Neural cell (in vitro differentiated cells): ENCODE measurements around the gene ANKRD2. TPM values are rescaled to one million over a fixed set of nuclear protein-coding genes. Genes with fewer than 3 reads are reported as not detected.

Experiments used
- H2AFZ ChIP-seq: fragments of 200-600, 300-800 bp; sonication (generic), shearing (Covaris generic); 2 replicates; pipeline ENCODE4 v1.6.0; 2014; ENCODE audit warnings: low read depth, mild to moderate bottlenecking, antibody characterized with exemption, low read length, moderate library complexity
- H3F3A ChIP-seq: fragments of 200-600 bp; shearing (Covaris generic); 2 replicates; pipeline ENCODE4 v1.6.1; 2016; ENCODE audit warnings: mild to moderate bottlenecking, moderate library complexity, mixed read lengths, antibody characterized with exemption, low read length; ENCODE audit not compliant: insufficient read depth, poor library complexity, severe bottlenecking
- H3K27ac ChIP-seq: fragments of 200-600, 300-800 bp; sonication (generic), shearing (Covaris generic); 2 replicates; pipeline ENCODE4 v1.5.1; 2014; ENCODE audit warnings: mild to moderate bottlenecking, low read length, moderate library complexity
- H3K27me3 ChIP-seq: fragments of 300-800, 200-600 bp; sonication (generic), shearing (Covaris generic); 2 replicates; pipeline ENCODE4 v1.6.0; 2014; ENCODE audit warnings: mild to moderate bottlenecking, low read depth, low read length, moderate library complexity; ENCODE audit not compliant: insufficient read depth
- H3K36me3 ChIP-seq: fragments of 300-800, 200-600 bp; sonication (generic), shearing (Covaris generic); 2 replicates; pipeline ENCODE4 v1.5.1; 2014; ENCODE audit warnings: mild to moderate bottlenecking, antibody characterized with exemption, low read length, moderate library complexity; ENCODE audit not compliant: insufficient read depth
- H3K4me2 ChIP-seq: fragments of 300-800, 200-600 bp; sonication (generic), shearing (Covaris generic); 2 replicates; pipeline ENCODE4 v1.6.0; 2014; ENCODE audit warnings: mild to moderate bottlenecking, low read length
- H3K4me3 ChIP-seq: fragments of 300-800, 200-600 bp; sonication (generic), shearing (Covaris generic); 2 replicates; pipeline ENCODE4 v1.5.1; 2014; ENCODE audit warnings: mild to moderate bottlenecking, low read length, moderate library complexity
- H3K79me2 ChIP-seq: fragments of 200-600 bp; shearing (Covaris generic); replicated peaks from 2 replicates; pipeline ENCODE4 v1.6.0; 2014; ENCODE audit warnings: mild to moderate bottlenecking, low read length, moderate library complexity; ENCODE audit not compliant: insufficient read depth
- H3K9ac ChIP-seq: fragments of 300-800, 200-600 bp; sonication (generic), shearing (Covaris generic); 2 replicates; pipeline ENCODE4 v1.6.1; 2016; ENCODE audit warnings: mild to moderate bottlenecking, low read length, mixed read lengths
- H3K9me2 ChIP-seq: fragments of 200-600 bp; shearing (Covaris generic); 2 replicates; pipeline ENCODE4 v1.6.1; 2016; ENCODE audit warnings: mild to moderate bottlenecking, low read length, mixed read lengths; ENCODE audit not compliant: insufficient read depth
- H3K9me3 ChIP-seq: fragments of 200-600, 300-800 bp; sonication (generic), shearing (Covaris generic); 2 replicates; pipeline ENCODE4 v1.6.1; 2016; ENCODE audit warnings: mild to moderate bottlenecking, mixed run types, low read length, moderate library complexity, mixed read lengths
- H4K20me1 ChIP-seq: fragments of 200-600 bp; shearing (Covaris generic); 2 replicates; pipeline ENCODE4 v1.6.1; 2016; ENCODE audit warnings: mild to moderate bottlenecking, mixed run types; ENCODE audit not compliant: insufficient read depth
- CTCF ChIP-seq: fragments of 450-650 bp; IDR thresholded peaks from 2 replicates; pipeline ENCODE4 v1.5.1; 2014; ENCODE audit warnings: antibody characterized with exemption, mild to moderate bottlenecking, moderate library complexity; ENCODE audit not compliant: poor library complexity, severe bottlenecking
- EP300 ChIP-seq: fragments of 450-650 bp; conservative IDR thresholded peaks from 2 replicates; pipeline ENCODE4 v1.6.1; 2014; ENCODE audit warnings: antibody characterized with exemption, mild to moderate bottlenecking, moderate library complexity; ENCODE audit not compliant: poor library complexity, severe bottlenecking
- EZH2 ChIP-seq: fragments of 200-600, 300-800 bp; shearing (Covaris generic), sonication (generic); IDR thresholded peaks from 2 replicates; pipeline ENCODE4 v1.6.1; 2014; ENCODE audit warnings: antibody characterized with exemption, low read length, borderline replicate concordance, mild to moderate bottlenecking; ENCODE audit not compliant: insufficient read depth, poor library complexity, severe bottlenecking
- MXI1 ChIP-seq: fragments of 450-650 bp; conservative IDR thresholded peaks from 2 replicates; pipeline ENCODE4 v1.6.1; 2014; ENCODE audit warnings: antibody characterized with exemption, mild to moderate bottlenecking; ENCODE audit not compliant: poor library complexity, severe bottlenecking
- POLR2AphosphoS5 ChIP-seq: IDR thresholded peaks from 2 replicates; pipeline ENCODE4 v1.6.1; 2012
- RAD21 ChIP-seq: fragments of 450-650 bp; conservative IDR thresholded peaks from 2 replicates; pipeline ENCODE4 v1.6.1; 2014; ENCODE audit warnings: antibody characterized with exemption, mild to moderate bottlenecking, moderate library complexity
- REST ChIP-seq: IDR thresholded peaks from 2 replicates; pipeline ENCODE4 v1.6.1; 2012; ENCODE audit warnings: borderline replicate concordance
- SMC3 ChIP-seq: fragments of 450-650 bp; conservative IDR thresholded peaks from 2 replicates; pipeline ENCODE4 v1.6.1; 2014; ENCODE audit warnings: antibody characterized with exemption, mild to moderate bottlenecking, moderate library complexity; ENCODE audit not compliant: poor library complexity
- TAF1 ChIP-seq: IDR thresholded peaks from 2 replicates; pipeline ENCODE4 v1.6.1; 2012; ENCODE audit warnings: low read depth
- polyA plus RNA-seq: library from polyadenylated mRNA; depleted of rRNA; stranded (reverse); fragments of >200 nt; gene quantifications from 2 replicates; pipeline ENCODE4 v1.2.3, GENCODE V29; 2014

ANKRD2 gene
- polyA plus RNA-seq, 1 donor from 2014 or later = not detected

GRCh38 chr10:97566336-97566996 lies 6.1 kb upstream of the ANKRD2 start:
- H4K20me1 ChIP-seq = no peaks in the 10 kb centered on the region
- H3K27me3 ChIP-seq = no peaks in the 10 kb centered on the region
- H3K9me3 ChIP-seq = no peaks in the 10 kb centered on the region
- H3K79me2 ChIP-seq = no peaks in the 10 kb centered on the region
- H3K9ac ChIP-seq = no peak overlapping the region
- H2AFZ ChIP-seq = no peak overlapping the region
- H3F3A ChIP-seq = no peaks in the 10 kb centered on the region
- TF ChIP-seq MXI1 = no peak
- no peak for TF ChIP-seq EZH2
- no peak for TF ChIP-seq TAF1
- no peak for TF ChIP-seq POLR2AphosphoS5
- TF ChIP-seq CTCF = no peak
- no peak for TF ChIP-seq EP300
- no peak for TF ChIP-seq SMC3
- TF ChIP-seq REST = no peak
- TF ChIP-seq RAD21 = no peak
- no peaks in the 10 kb centered on the region for H3K36me3 ChIP-seq
- H3K27ac ChIP-seq = no peak overlapping the region
- no peaks in the 10 kb centered on the region for H3K9me2 ChIP-seq
- H3K4me2 ChIP-seq = no peak overlapping the region
- H3K4me3 ChIP-seq = no peak overlapping the region

GRCh38 chr10:97567891-97568290 lies 4.7 kb upstream of the ANKRD2 start:
- TF ChIP-seq REST (no peak), MXI1 (no peak), SMC3 (no peak), CTCF (no peak), TAF1 (no peak), RAD21 (no peak), EP300 (no peak), POLR2AphosphoS5 (no peak)
- H3K27me3 ChIP-seq = no peaks in the 10 kb centered on the region

More at GRCh38 chr10:97567891-97568290, 4.7 kb upstream of the ANKRD2 start:
- H3K9me3 ChIP-seq = no peaks in the 10 kb centered on the region
- H3K4me2 ChIP-seq = no peak overlapping the region
- no peaks in the 10 kb centered on the region for H4K20me1 ChIP-seq
- H3K9me2 ChIP-seq = no peaks in the 10 kb centered on the region
- no peak overlapping the region for H3K27ac ChIP-seq
- no peaks in the 10 kb centered on the region for H3K79me2 ChIP-seq
- H3K9ac ChIP-seq = no peak overlapping the region
- H3K4me3 ChIP-seq = no peak overlapping the region
- H2AFZ ChIP-seq = no peak overlapping the region
- H3F3A ChIP-seq = no peaks in the 10 kb centered on the region
- no peaks in the 10 kb centered on the region for H3K36me3 ChIP-seq
